ENCODE measurements around the gene C11orf86.
"Not testable (repeated sequence)": the region's sequence is repeated elsewhere in the genome, so short reads cannot be mapped to it uniquely, and the experiment has no call there.

Gene C11orf86

GRCh38 chr11:66987924-66988637 is 13.0 kb downstream of the C11orf86 start:
- H3K27ac ChIP-seq (ENCODE audit: low read depth, low read length): no peak overlapping the region
- no peaks in the 10 kb centered on the region for H3K79me2 ChIP-seq (ENCODE audit: control insufficient read depth, low read length)
- H4K20me1 ChIP-seq (ENCODE audit: control insufficient read depth, insufficient read depth, low read depth, low read length): no peaks in the 10 kb centered on the region
- H3K36me3 ChIP-seq (ENCODE audit: control insufficient read depth, low read length): no peaks in the 10 kb centered on the region
- no peaks in the 10 kb centered on the region for H3F3A ChIP-seq (ENCODE audit: control insufficient read depth, insufficient read depth)
- H3K4me3 ChIP-seq (ENCODE audit: low read length): no peak overlapping the region
- no peak overlapping the region for H3K4me2 ChIP-seq (ENCODE audit: low read length)
- no peaks in the 10 kb centered on the region for H3K9me2 ChIP-seq (replicated peaks; ENCODE audit: control insufficient read depth, low read length)
- no peaks in the 10 kb centered on the region for H3K9me3 ChIP-seq (ENCODE audit: control insufficient read depth, insufficient read depth, low read length)
- TF ChIP-seq, protein P1, sequence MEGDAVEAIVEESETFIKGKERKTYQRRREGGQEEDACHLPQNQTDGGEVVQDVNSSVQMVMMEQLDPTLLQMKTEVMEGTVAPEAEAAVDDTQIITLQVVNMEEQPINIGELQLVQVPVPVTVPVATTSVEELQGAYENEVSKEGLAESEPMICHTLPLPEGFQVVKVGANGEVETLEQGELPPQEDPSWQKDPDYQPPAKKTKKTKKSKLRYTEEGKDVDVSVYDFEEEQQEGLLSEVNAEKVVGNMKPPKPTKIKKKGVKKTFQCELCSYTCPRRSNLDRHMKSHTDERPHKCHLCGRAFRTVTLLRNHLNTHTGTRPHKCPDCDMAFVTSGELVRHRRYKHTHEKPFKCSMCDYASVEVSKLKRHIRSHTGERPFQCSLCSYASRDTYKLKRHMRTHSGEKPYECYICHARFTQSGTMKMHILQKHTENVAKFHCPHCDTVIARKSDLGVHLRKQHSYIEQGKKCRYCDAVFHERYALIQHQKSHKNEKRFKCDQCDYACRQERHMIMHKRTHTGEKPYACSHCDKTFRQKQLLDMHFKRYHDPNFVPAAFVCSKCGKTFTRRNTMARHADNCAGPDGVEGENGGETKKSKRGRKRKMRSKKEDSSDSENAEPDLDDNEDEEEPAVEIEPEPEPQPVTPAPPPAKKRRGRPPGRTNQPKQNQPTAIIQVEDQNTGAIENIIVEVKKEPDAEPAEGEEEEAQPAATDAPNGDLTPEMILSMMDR (IDR thresholded peaks at IDR 0.05; ENCODE audit: low read depth, low read length, poor library complexity, severe bottlenecking): no peak
- TF ChIP-seq EZH2phosphoT487 (IDR thresholded peaks at IDR 0.05; ENCODE audit: borderline replicate concordance, low read length): no peak
- H3K27me3 ChIP-seq (ENCODE audit: control insufficient read depth, low read length): peaks cover 9% of the 10 kb centered on the region; the same call in 1 of the 2 replicates
- no peaks in the 10 kb centered on the region for H3K4me1 ChIP-seq (ENCODE audit: control insufficient read depth, low read length)

- not testable (repeated sequence) for H3K9me2 ChIP-seq (replicated peaks; ENCODE audit: control insufficient read depth, low read length); H3K36me3 ChIP-seq (ENCODE audit: control insufficient read depth, low read length); H3K9me3 ChIP-seq (ENCODE audit: control insufficient read depth, insufficient read depth, low read length); H3K27me3 ChIP-seq (ENCODE audit: control insufficient read depth, low read length); H3F3A ChIP-seq (ENCODE audit: control insufficient read depth, insufficient read depth); H4K20me1 ChIP-seq (ENCODE audit: control insufficient read depth, insufficient read depth, low read depth, low read length); H3K27ac ChIP-seq (ENCODE audit: low read depth, low read length); H3K4me1 ChIP-seq (ENCODE audit: control insufficient read depth, low read length); H3K4me3 ChIP-seq (ENCODE audit: low read length); H3K4me2 ChIP-seq (ENCODE audit: low read length); H3K79me2 ChIP-seq (ENCODE audit: control insufficient read depth, low read length)
Measured at GRCh38 chr11:66988741-66989140, 13.6 kb downstream of the C11orf86 start.

GRCh38 chr11:66989360-66989759 is 14.3 kb downstream of the C11orf86 start:
- not testable (repeated sequence) for H3F3A ChIP-seq (ENCODE audit: control insufficient read depth, insufficient read depth); H3K9me2 ChIP-seq (replicated peaks; ENCODE audit: control insufficient read depth, low read length); H3K79me2 ChIP-seq (ENCODE audit: control insufficient read depth, low read length); H3K36me3 ChIP-seq (ENCODE audit: control insufficient read depth, low read length); H3K4me3 ChIP-seq (ENCODE audit: low read length); H3K27me3 ChIP-seq (ENCODE audit: control insufficient read depth, low read length); H3K4me1 ChIP-seq (ENCODE audit: control insufficient read depth, low read length); H4K20me1 ChIP-seq (ENCODE audit: control insufficient read depth, insufficient read depth, low read depth, low read length); H3K27ac ChIP-seq (ENCODE audit: low read depth, low read length); H3K9me3 ChIP-seq (ENCODE audit: control insufficient read depth, insufficient read depth, low read length); H3K4me2 ChIP-seq (ENCODE audit: low read length)

DNA sequence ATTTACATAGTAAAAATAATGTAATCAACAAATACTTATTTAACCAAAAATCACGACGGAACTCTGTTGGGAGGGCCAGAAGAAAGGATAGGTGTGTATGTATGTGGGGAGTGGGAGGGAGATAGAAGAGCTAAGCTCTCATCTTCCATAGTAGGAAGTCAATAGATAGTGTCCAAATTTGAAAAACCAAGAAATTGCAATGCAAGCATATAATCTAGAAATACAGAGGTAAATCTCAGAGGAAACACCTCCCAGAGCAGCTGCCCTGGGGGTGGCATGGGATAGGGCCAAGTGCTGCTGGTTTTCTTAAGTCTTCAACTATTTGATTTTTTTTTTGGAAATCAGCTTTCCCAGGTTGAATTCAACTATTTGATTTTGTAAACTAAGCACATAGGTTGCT is 16.9 kb downstream of the C11orf86 start:
- Histone ChIP-seq H3K9me2 (replicated peaks; ENCODE audit: control insufficient read depth, low read length) (no peaks in the 10 kb centered on the region), H3F3A (ENCODE audit: control insufficient read depth, insufficient read depth) (no peaks in the 10 kb centered on the region), H3K9me3 (ENCODE audit: control insufficient read depth, insufficient read depth, low read length) (no peaks in the 10 kb centered on the region), H4K20me1 (ENCODE audit: control insufficient read depth, insufficient read depth, low read depth, low read length) (no peaks in the 10 kb centered on the region), H3K27ac (ENCODE audit: low read depth, low read length) (no peak overlapping the region), H3K27me3 (ENCODE audit: control insufficient read depth, low read length) (peaks cover 3% of the 10 kb centered on the region; the same call in 1 of the 2 replicates), H3K79me2 (ENCODE audit: control insufficient read depth, low read length) (no peaks in the 10 kb centered on the region), H3K4me3 (ENCODE audit: low read length) (no peak overlapping the region), H3K4me1 (ENCODE audit: control insufficient read depth, low read length) (no peaks in the 10 kb centered on the region), H3K36me3 (ENCODE audit: control insufficient read depth, low read length) (no peaks in the 10 kb centered on the region), H3K4me2 (ENCODE audit: low read length) (no peak overlapping the region)
- TF ChIP-seq EZH2phosphoT487 (IDR thresholded peaks at IDR 0.05; ENCODE audit: borderline replicate concordance, low read length): no peak
- TF ChIP-seq, protein P1 (IDR thresholded peaks at IDR 0.05; ENCODE audit: low read depth, low read length, poor library complexity, severe bottlenecking): no peak
